IPS-20b (cell line): ENCODE data around the gene SASH1.

ENCODE experiments used
- H3K27ac ChIP-seq: one replicate; pipeline ENCODE4 v1.5.1; 2013; ENCODE audit warnings: low read length
- H3K27me3 ChIP-seq: 2 replicates; pipeline ENCODE4 v1.6.1; 2013; ENCODE audit warnings: mild to moderate bottlenecking, low read length, inconsistent platforms; ENCODE audit not compliant: insufficient read depth
- H3K36me3 ChIP-seq: 2 replicates; pipeline ENCODE4 v1.6.1; 2013; ENCODE audit warnings: low read depth, mild to moderate bottlenecking, inconsistent platforms, low read length, moderate library complexity; ENCODE audit not compliant: insufficient read depth
- H3K4me1 ChIP-seq: 2 replicates; pipeline ENCODE4 v1.6.1; 2013; ENCODE audit warnings: mild to moderate bottlenecking, control low read depth, inconsistent platforms, low read length, moderate library complexity; ENCODE audit not compliant: insufficient read depth
- H3K4me3 ChIP-seq: 2 replicates; pipeline ENCODE4 v1.5.1; 2013; ENCODE audit warnings: mild to moderate bottlenecking, low read length, inconsistent platforms
- H3K9ac ChIP-seq: 2 replicates; pipeline ENCODE4 v1.6.1; 2013; ENCODE audit warnings: low read depth, mild to moderate bottlenecking, inconsistent platforms, low read length, moderate library complexity
- H3K9me3 ChIP-seq: 2 replicates; pipeline ENCODE4 v1.6.1; 2013; ENCODE audit warnings: mild to moderate bottlenecking, low read depth, low read length, inconsistent platforms; ENCODE audit not compliant: insufficient read depth

Gene SASH1

DNA sequence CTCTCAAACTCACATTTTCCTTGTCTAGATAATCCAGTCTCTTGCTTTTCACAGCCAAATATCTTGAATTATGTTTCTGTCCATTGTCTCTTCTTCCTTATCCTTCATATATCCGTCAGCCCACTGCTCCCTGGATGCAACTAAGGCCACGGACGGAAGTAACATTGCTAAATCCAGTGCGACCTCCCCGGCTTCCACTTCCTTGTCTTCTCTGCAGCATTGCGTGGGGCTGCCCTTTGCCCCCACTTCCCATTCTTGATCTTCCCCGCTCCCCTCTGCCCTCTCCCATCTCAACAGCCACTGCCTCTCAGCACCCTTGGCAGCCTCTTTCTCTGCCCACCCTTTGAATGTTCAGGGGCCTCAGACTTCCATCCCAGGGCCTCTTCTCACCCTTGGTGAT is 213.8 kb downstream of the SASH1 start:
- Histone ChIP-seq H3K9ac (no peak overlapping the region), H3K27ac (no peak overlapping the region), H3K4me3 (no peak overlapping the region), H3K27me3 (peaks cover 12% of the 10 kb centered on the region), H3K36me3 (no peaks in the 10 kb centered on the region), H3K4me1 (no peaks in the 10 kb centered on the region; the same call in 1 of the 2 replicates), H3K9me3 (0 out of 2 replicates have a peak, but pooled peaks cover 9% of the 10 kb centered on the region)

DNA sequence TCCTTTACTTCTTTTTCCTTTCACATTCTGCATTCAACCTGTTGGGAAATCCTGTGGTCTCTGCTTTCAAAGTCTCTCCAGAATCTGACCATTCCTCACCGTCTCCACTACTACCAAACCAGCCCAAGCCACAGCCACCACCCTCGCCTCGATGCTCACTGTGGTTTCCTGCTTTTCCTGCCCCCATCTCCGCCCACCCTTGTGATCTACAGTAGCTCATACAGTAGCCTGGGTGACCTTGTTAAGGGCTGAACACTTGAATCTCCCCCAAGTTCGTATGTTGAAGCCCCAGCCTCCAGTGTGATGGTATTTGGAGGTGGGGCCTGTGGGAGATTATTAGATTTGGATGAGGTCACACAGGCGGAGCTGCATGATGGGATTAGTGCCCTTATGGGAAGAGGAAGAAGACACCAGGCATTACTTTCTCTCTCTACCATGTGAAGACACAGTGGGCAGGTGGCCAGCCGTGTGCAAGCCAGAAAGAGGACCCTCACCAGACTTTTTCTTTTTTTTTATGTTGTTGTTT is 215.2 kb downstream of the SASH1 start:
- Histone ChIP-seq H3K4me3 (no peak overlapping the region), H3K9me3 (0 out of 2 replicates have a peak, but pooled peaks cover 9% of the 10 kb centered on the region), H3K27ac (no peak overlapping the region), H3K27me3 (peaks cover 12% of the 10 kb centered on the region), H3K9ac (no peak overlapping the region), H3K36me3 (no peaks in the 10 kb centered on the region), H3K4me1 (no peaks in the 10 kb centered on the region; the same call in 1 of the 2 replicates)

DNA sequence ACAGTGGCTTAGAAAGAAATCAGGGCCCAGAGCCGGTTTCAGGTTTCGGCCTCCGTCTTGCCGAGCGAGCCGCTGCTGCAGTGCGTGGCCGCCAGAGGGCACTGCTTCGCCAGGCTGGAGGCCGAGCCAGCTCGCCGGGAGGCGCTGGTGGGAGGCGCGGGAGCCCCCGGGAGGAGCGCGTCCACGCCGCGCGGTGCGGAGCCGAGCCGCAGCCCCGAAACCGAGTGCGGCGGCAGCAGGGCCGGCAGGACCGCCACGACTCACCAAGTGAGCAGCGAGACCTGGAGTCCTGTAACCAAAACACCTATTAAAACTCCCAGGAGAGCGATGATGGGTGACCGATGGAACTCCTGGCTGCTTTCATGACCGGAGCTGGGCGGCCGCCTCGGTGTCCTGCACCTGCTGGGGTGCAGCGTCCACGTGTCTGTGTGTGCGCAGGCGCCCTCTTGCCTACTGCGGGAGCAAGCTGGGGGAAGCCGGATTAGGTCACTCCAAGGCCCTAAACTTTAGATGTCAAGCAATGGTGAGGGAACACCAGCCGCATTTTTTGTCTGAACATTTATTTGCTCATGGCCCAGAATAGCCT is 217.3 kb downstream of the SASH1 start:
- Histone ChIP-seq H3K27ac (no peak overlapping the region), H3K27me3 (peaks cover 12% of the 10 kb centered on the region), H3K9me3 (0 out of 2 replicates have a peak, but pooled peaks cover 6% of the 10 kb centered on the region), H3K4me3 (peak overlapping the region; percentile 66; the same call in 1 of the 2 replicates), H3K4me1 (no peaks in the 10 kb centered on the region; the same call in 1 of the 2 replicates), H3K9ac (no peak overlapping the region), H3K36me3 (no peaks in the 10 kb centered on the region)

DNA sequence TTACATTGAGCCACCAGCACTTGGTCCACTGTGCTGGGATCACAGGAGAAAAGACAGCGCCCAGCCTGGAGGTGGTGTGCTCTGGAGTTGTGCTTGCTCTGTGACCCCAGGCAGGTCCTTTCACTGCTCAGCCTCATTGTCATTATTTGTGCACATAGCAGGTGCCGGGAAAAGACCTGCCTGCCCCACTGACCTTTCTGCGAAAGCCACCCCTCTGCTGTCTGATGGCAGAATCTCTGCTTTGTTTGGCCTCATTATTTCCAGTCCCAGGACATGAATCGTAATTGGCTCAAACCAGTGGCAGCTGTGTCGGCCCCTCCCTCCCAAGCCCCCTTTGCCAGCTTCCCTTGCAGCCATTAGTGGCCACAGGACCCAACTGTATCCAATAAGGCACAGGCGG is 219.0 kb downstream of the SASH1 start:
- 0 out of 2 replicates have a peak, but pooled peaks cover 6% of the 10 kb centered on the region for H3K9me3 ChIP-seq
- no peaks in the 10 kb centered on the region; the same call in 1 of the 2 replicates for H3K4me1 ChIP-seq
- H3K4me3 ChIP-seq, result no peak overlapping the region
- H3K27me3 ChIP-seq, result peaks cover 12% of the 10 kb centered on the region
- H3K36me3 ChIP-seq, result no peaks in the 10 kb centered on the region
- H3K9ac ChIP-seq, result no peak overlapping the region
- no peak overlapping the region for H3K27ac ChIP-seq

DNA sequence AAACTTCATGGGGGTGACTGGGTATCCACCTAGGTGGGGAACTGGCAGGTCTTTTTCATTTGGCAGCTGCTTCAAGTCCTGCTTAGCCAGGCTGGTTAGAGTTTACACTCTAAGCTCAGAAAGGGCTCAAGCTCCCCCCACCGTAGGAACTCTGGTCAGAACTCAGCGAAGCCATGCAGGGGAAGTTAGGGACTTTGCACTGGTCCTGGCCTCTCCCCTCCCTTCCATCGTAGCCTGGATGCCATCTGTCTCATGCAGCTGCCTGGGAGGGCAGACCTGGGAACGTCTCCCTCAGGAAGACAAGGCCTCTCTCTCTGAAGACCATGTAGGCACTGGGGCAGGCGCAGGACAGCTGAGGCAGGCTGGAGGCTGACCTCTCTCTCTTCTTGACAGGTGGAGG is 220.4 kb downstream of the SASH1 start:
- no peak overlapping the region for H3K27ac ChIP-seq
- peaks cover 12% of the 10 kb centered on the region for H3K27me3 ChIP-seq
- H3K36me3 ChIP-seq, result no peaks in the 10 kb centered on the region
- H3K4me1 ChIP-seq, result no peaks in the 10 kb centered on the region; the same call in 1 of the 2 replicates
- no peak overlapping the region for H3K4me3 ChIP-seq
- no peak overlapping the region for H3K9ac ChIP-seq
- H3K9me3 ChIP-seq, result 0 out of 2 replicates have a peak, but pooled peaks cover 6% of the 10 kb centered on the region

DNA sequence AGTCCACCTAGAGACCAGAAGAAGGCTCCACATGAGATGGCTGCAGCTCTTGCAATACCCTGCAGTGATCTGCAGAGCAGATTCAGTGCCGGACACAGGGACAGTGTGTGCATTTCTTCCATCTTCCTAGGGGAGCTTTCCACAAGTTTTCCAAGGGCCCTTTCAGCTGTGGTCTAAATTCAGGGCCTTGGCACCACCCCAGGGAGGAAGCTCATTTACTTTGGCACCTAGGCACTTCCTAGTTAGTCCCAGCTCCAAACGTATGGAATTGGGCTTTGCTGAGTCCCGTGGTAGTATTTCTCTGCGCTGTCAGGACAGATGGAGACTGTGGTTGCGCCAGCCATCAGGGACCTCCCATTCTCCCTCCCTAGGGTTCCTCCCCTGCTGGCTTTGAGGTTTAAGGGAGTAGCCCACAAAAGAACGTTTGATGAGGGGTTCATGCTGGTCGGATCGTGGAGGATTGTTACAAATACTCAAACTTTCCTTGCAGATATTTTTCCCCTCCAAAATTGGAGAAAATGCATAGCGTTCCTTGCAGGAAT is 221.9 kb downstream of the SASH1 start:
- H3K27me3 ChIP-seq, result peaks cover 12% of the 10 kb centered on the region
- no peaks in the 10 kb centered on the region; the same call in 1 of the 2 replicates for H3K4me1 ChIP-seq
- no peak overlapping the region for H3K27ac ChIP-seq
- no peak overlapping the region for H3K4me3 ChIP-seq
- no peak overlapping the region for H3K9ac ChIP-seq
- no peaks in the 10 kb centered on the region for H3K36me3 ChIP-seq
- H3K9me3 ChIP-seq, result 0 out of 2 replicates have a peak, but pooled peaks cover 6% of the 10 kb centered on the region

DNA sequence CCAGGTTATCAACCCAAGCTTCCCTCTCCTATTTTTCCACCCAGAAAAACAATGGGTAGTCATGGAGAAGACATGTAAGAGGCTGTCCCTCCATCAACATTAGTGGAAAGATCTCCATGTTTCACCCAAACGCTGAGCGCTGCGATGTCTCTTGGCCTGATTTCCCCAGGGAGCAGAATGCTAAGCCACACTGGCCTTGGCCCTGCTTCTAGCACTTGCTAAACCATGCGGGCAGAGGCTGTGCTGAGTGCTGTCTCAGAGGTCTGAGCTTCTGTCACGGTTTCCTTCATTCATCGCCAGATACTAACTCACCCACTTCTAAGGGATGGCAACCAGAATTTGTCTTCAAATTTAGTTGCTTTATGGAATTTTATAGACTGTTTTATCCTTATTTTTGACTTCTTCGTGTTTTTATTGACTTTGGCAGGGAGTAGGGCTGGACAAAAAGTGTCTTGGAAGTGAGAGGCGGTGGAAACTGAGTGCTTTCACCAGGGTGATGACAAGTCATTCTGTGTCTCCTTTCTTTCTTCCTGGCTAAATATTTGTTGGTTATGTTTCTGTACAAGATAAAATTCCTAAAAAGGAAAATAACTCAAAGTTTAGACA is 222.8 kb downstream of the SASH1 start:
- Histone ChIP-seq H3K27ac (no peak overlapping the region), H3K36me3 (no peaks in the 10 kb centered on the region), H3K9me3 (0 out of 2 replicates have a peak, but pooled peaks cover 6% of the 10 kb centered on the region), H3K4me1 (no peaks in the 10 kb centered on the region), H3K4me3 (no peak overlapping the region), H3K9ac (no peak overlapping the region), H3K27me3 (peaks cover 6% of the 10 kb centered on the region)

DNA sequence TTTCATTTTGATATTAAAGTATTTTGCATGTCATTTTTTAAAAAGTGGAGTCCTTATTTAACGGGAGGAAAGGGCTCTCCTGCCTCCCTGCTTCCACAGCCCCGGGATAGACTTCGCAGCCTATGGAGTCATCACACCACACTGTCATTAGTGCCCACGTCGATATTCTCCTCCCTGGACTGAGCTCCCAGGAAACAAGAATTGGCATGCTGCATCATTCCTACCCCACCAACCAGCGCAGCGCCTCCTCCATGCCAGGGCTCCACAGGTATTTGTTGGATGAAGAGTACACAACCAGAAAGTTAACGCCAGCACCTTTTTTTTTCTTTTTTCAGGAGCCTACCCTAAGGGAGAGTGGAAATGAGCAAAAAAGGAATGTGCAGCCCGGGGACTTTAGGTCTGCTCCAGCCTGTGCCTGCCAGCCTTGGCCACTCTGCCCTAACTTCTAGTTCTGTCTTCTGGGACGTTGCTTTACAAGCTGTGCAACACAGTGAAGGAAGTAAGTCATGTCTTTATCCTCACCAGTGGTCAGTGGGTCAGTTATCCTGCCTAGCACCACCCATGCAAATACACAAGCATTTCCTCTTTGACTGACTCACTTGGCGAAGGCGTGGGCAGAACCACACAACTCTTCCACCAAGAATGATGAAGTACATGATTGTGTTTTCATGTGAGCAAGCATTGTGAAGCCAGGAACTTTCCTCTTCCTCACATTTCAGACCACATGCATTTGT is 223.5 kb downstream of the SASH1 start:
- H3K4me1 ChIP-seq, result no peaks in the 10 kb centered on the region
- no peaks in the 10 kb centered on the region; the same call in 1 of the 2 replicates for H3K27me3 ChIP-seq
- H3K27ac ChIP-seq, result no peak overlapping the region
- H3K4me3 ChIP-seq, result no peak overlapping the region
- no peak overlapping the region for H3K9ac ChIP-seq
- H3K9me3 ChIP-seq, result 0 out of 2 replicates have a peak, but pooled peaks cover under 1% of the 10 kb centered on the region
- H3K36me3 ChIP-seq, result no peaks in the 10 kb centered on the region

DNA sequence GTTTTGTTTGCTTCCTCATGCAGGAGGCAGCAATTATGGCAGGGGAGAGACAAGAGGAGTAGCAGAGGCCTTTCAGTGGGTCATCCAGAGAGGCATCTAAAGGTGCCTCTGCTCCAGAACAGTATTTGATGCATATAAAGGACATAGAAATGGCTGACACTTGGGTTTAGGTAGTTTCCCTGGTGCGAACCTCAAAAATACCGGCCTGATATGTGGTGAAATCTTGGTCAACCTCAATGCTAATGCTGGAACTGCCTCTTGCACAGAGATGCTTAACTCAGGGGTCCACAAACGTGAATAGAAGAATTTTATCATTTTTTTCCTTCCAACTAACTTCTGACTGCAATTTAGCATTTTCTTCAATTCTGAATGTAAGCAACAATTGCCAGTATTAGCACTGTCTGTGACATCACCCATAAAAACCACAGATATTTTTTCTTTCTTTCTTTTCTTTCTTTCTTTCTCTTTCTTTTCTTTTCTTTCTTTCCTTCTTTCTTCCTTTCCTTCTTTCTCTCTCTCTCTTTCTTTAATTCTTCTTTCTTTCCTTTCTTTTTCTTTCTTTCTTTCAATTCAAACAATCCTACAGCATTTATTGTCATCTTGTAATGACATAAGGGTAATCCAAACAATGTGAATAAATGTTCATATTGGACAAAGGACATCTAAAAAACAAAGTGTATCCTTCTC is 224.2 kb downstream of the SASH1 start:
- Histone ChIP-seq H3K4me1 (no peaks in the 10 kb centered on the region), H3K27ac (no peak overlapping the region), H3K36me3 (no peaks in the 10 kb centered on the region), H3K4me3 (no peak overlapping the region), H3K9me3 (no peaks in the 10 kb centered on the region), H3K9ac (no peak overlapping the region), H3K27me3 (no peaks in the 10 kb centered on the region; the same call in 1 of the 2 replicates)

DNA sequence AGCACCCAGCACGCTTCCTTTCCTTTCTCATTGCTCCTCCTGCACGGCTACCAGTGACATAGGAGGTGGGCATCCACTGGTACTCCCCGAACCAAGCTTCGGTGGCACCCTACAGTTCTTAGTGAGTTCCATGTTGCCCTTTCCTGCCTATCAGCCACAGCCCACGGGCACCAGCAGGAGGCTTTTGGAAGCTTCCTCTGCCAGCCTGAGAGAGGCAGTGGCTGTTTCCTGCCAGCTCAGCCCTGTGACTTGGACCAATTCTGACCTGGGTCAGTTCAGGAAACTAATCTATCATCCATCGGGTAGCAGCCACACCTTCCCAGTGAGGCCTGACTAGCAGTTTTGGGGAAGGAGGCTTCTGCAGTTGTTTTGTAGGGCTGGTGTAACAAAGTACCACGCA is 227.8 kb downstream of the SASH1 start:
- H3K9ac ChIP-seq, result no peak overlapping the region
- H3K4me3 ChIP-seq, result no peak overlapping the region
- no peak overlapping the region for H3K27ac ChIP-seq
- no peaks in the 10 kb centered on the region for H3K27me3 ChIP-seq
- no peaks in the 10 kb centered on the region for H3K9me3 ChIP-seq
- no peaks in the 10 kb centered on the region for H3K36me3 ChIP-seq
- peaks cover 4% of the 10 kb centered on the region; the same call in 1 of the 2 replicates for H3K4me1 ChIP-seq
